Tibial nerve (tissue), 4 donors: ENCODE results near the gene FKBP3. TPM values are rescaled to one million over a fixed set of nuclear protein-coding genes. Genes with fewer than 3 reads are reported as not detected.

Experiments used
- DNase-seq, 2 donors: peaks; one replicate each; pipeline ENCODE4 v3.0.0-alpha.2; 2019; ENCODE audit warnings: low spot score in 2 of 2
- H3K27ac ChIP-seq, 4 donors: fragments of 200-600 bp; sonication (generic) in 3 of 4; one replicate each; pipeline ENCODE4 v1.5.1; 2017 to 2019; ENCODE audit warnings: mild to moderate bottlenecking in 1 of 4
- H3K27me3 ChIP-seq, 2 donors: fragments of 200-600 bp; sonication (generic) in 1 of 2; one replicate each; pipeline versions ENCODE4 v1.5.1 to v1.6.0; 2017 to 2019
- H3K36me3 ChIP-seq, 3 donors: fragments of 200-600 bp; sonication (generic); one replicate each; pipeline ENCODE4 v1.5.1; 2018 to 2019
- H3K4me1 ChIP-seq, 4 donors: fragments of 200-600 bp; sonication (generic) in 3 of 4; one replicate each; pipeline ENCODE4 v1.5.1; 2017 to 2019
- H3K4me3 ChIP-seq, 4 donors: fragments of 200-600 bp; sonication (generic) in 3 of 4; one replicate each; pipeline ENCODE4 v1.5.1; 2017 to 2019; ENCODE audit warnings: mild to moderate bottlenecking in 1 of 4, moderate library complexity in 1 of 4
- H3K9me3 ChIP-seq, 4 donors: fragments of 200-600 bp; sonication (generic) in 3 of 4; one replicate each; pipeline ENCODE4 v1.5.1; 2017 to 2019
- CTCF ChIP-seq, 5 experiments: fragments of 200-600 bp in 3 of 5; fragments of 450-650 bp in 2 of 5; sonication (generic) in 3 of 5; IDR thresholded peaks; one replicate each; pipeline ENCODE4 v1.5.1; 2016 to 2019; ENCODE audit warnings: antibody characterized with exemption in 5 of 5, mild to moderate bottlenecking in 3 of 5, moderate library complexity in 2 of 5
- EP300 ChIP-seq, 2 donors: sonication (generic); formaldehyde crosslinking; IDR thresholded peaks; one replicate each; pipeline ENCODE4 v1.6.1; 2017; ENCODE audit warnings: antibody characterized with exemption in 2 of 2, mild to moderate bottlenecking in 1 of 2
- POLR2A ChIP-seq, 2 donors: fragments of 450-650 bp; IDR thresholded peaks; one replicate each; pipeline ENCODE4 v1.6.1; 2017; ENCODE audit warnings: antibody characterized with exemption in 2 of 2, mild to moderate bottlenecking in 2 of 2, moderate library complexity in 2 of 2
- WGBS, 2 donors: methylation state at CpG; one replicate each; pipeline ENCODE4 v1.1.5; 2018; 5-methylcytosine and 5-hydroxymethylcytosine counted together
- small RNA-seq: library from RNA; depleted of rRNA; stranded (forward); fragments of <200 nt; gene quantifications from one replicate; pipeline ENCODE3, GENCODE V24; 2016
- total RNA-seq, 4 donors: library from RNA; depleted of rRNA; stranded (reverse); fragments of >200 nt; gene quantifications; one replicate each; pipeline ENCODE4 v1.1.0, GENCODE V29; 2016

FKBP3 gene
- total RNA-seq, 4 donors from 2014 or later: 19.6 to 45.7 (median 32.7) TPM

- H3K27ac ChIP-seq: no peak overlapping the region
- no peaks in the 10 kb centered on the region for H3K27me3 ChIP-seq
- TF ChIP-seq EP300 (IDR thresholded peaks at IDR 0.05) (no peak), POLR2A (IDR thresholded peaks at IDR 0.05) (no peak), CTCF (IDR thresholded peaks at IDR 0.05) (no peak)
- H3K4me3 ChIP-seq: no peak overlapping the region
- no peaks in the 10 kb centered on the region for H3K9me3 ChIP-seq
- 89 to 92% methylated on average over 2 of the region's 2 CpGs for WGBS, 2 donors
- H3K36me3 ChIP-seq: peaks cover 0 to 27% (median 0%) of the 10 kb centered on the region in 3 donors
- DNase-seq: no peak
- no peaks in the 10 kb centered on the region for H3K4me1 ChIP-seq
Observed at GRCh38 chr14:45065956-45066355, 68.3 kb downstream of the FKBP3 start.

Small RNAs within 50 kb of the gene (small RNA-seq; reads per million reads assigned to genes)
- gene RF00151: not detected
- gene SNORD127: 12,279 reads per million, percentile 100 among the genes with 10 or more reads in this experiment

Other genes with a start within 250 kb of the FKBP3 start
- 10 to 100 TPM; 10.0 to 18.4 (median 11.6) TPM for gene KLHL28, start 172.5 kb downstream of the FKBP3 start, total RNA-seq
- gene TOGARAM1, start 172.3 kb downstream of the FKBP3 start, total RNA-seq: 10 to 100 TPM; 22.2 to 51.8 (median 34.2) TPM
- gene PRPF39, start 50.4 kb downstream of the FKBP3 start, total RNA-seq: 10 to 100 TPM; 20.7 to 30.0 (median 28.4) TPM
- gene FANCM, start 1.4 kb upstream of the FKBP3 start, total RNA-seq: 10 to 100 TPM in 1 of 4 donors, 1 to 10 TPM in 3; 5.1 to 12.9 (median 7.7) TPM
- gene MIS18BP1, start 118.7 kb upstream of the FKBP3 start, total RNA-seq: 10 to 100 TPM; 18.0 to 55.1 (median 29.2) TPM